A673 (cell line): ENCODE measurements around the gene AURKAIP1. TPM values are rescaled to one million over a fixed set of nuclear protein-coding genes. Genes with fewer than 3 reads are reported as not detected.

Experiments used
- BruUV-seq: library from RNA; stranded (reverse); fragments of 400-500 nt; replicated peaks from 2 replicates; lab custom pipeline; 2021; lab: Mats Ljungman, UMichigan
- CTCF ChIA-PET: fragments of 300-600 bp; sonication (Branson Sonifier 250); formaldehyde crosslinking; loops from one replicate; lab custom pipeline; 2022; ENCODE audit warnings: antibody characterized with exemption; lab: Charles Lee
- POLR2A ChIA-PET: fragments of 300-600 bp; sonication (Branson Sonifier 250); formaldehyde crosslinking; loops from one replicate; lab custom pipeline; 2022; ENCODE audit warnings: antibody characterized with exemption; ENCODE audit not compliant: low non-redundant PET; lab: Charles Lee
- DNase-seq: peaks from one replicate; pipeline ENCODE4 v3.0.0-alpha.2; 2015; ENCODE audit warnings: low spot score
- H3K27ac ChIP-seq: fragments of 200-600 bp; sonication (generic); 2 replicates; pipeline ENCODE4 v1.5.1; 2016; ENCODE audit warnings: mixed run types, low read depth, mild to moderate bottlenecking, mixed read lengths, antibody characterized with exemption, low read length; ENCODE audit not compliant: poor library complexity, severe bottlenecking
- H3K27me3 ChIP-seq: fragments of 200-600 bp; sonication (generic); replicated peaks from 2 replicates; pipeline ENCODE4 v1.6.1; 2017; ENCODE audit warnings: mixed run types, low read depth, mild to moderate bottlenecking, mixed read lengths, antibody characterized with exemption, low read length; ENCODE audit not compliant: insufficient read depth, poor library complexity
- H3K36me3 ChIP-seq: fragments of 200-600 bp; sonication (generic); 2 replicates; pipeline ENCODE4 v1.6.1; 2016; ENCODE audit warnings: mixed run types, mild to moderate bottlenecking, mixed read lengths, antibody characterized with exemption, low read length; ENCODE audit not compliant: insufficient read depth, poor library complexity, severe bottlenecking
- H3K4me1 ChIP-seq: fragments of 200-600 bp; sonication (generic); 2 replicates; pipeline ENCODE4 v1.6.1; 2017; ENCODE audit warnings: mixed run types, mild to moderate bottlenecking, mixed read lengths, antibody characterized with exemption, low read length; ENCODE audit not compliant: insufficient read depth, poor library complexity, severe bottlenecking
- H3K4me3 ChIP-seq: fragments of 200-600 bp; sonication (generic); 2 replicates; pipeline ENCODE4 v1.5.1; 2016; ENCODE audit warnings: low read depth, mixed run types, mild to moderate bottlenecking, mixed read lengths, low read length; ENCODE audit not compliant: poor library complexity, severe bottlenecking
- H3K9me3 ChIP-seq: fragments of 200-600 bp; sonication (generic); 2 replicates; pipeline ENCODE4 v1.6.1; 2016; ENCODE audit warnings: mixed run types, low read depth, mild to moderate bottlenecking, mixed read lengths, antibody characterized with exemption, low read length; ENCODE audit not compliant: poor library complexity, severe bottlenecking
- EZH2 ChIP-seq: fragments of 200-600 bp; sonication (generic); IDR thresholded peaks from 2 replicates; pipeline ENCODE4 v1.6.1; 2017; ENCODE audit warnings: borderline replicate concordance, low read depth, mild to moderate bottlenecking, mixed read lengths, antibody characterized with exemption, low read length; ENCODE audit not compliant: poor library complexity, severe bottlenecking
- intact Hi-C: fragments of 100-400 bp; cut with micrococcal nuclease; formaldehyde crosslinking; loops from one replicate; pipeline ENCODE4 v1.10.0; 2022; ENCODE audit not compliant: unreplicated experiment
- total RNA-seq: library from RNA; stranded (reverse); gene quantifications from 2 replicates; pipeline ENCODE4 v1.2.3, GENCODE V29; 2021
- TF ChIP-seq, protein P1 (sequence below): fragments of 300-800, 200-600 bp; sonication (generic); conservative IDR thresholded peaks from 2 replicates; pipeline ENCODE4 v1.5.1; 2017; ENCODE audit warnings: low read depth, mild to moderate bottlenecking, antibody characterized with exemption, low read length, moderate library complexity, mixed read lengths

The AURKAIP1 gene
- total RNA-seq, 1 experiment from 2014 or later, result 172 TPM

DNA sequence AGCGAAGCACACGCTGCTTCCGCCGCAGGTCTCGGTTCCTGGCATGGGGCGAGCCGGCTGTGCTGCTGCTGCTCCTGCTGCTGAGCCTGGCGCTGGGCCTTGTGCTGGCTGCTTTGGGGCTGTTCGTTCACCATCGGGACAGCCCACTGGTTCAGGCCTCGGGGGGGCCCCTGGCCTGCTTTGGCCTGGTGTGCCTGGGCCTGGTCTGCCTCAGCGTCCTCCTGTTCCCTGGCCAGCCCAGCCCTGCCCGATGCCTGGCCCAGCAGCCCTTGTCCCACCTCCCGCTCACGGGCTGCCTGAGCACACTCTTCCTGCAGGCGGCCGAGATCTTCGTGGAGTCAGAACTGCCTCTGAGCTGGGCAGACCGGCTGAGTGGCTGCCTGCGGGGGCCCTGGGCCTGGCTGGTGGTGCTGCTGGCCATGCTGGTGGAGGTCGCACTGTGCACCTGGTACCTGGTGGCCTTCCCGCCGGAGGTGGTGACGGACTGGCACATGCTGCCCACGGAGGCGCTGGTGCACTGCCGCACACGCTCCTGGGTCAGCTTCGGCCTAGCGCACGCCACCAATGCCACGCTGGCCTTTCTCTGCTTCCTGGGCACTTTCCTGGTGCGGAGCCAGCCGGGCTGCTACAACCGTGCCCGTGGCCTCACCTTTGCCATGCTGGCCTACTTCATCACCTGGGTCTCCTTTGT is 41.3 kb downstream of the AURKAIP1 start:
- Histone ChIP-seq H3K9me3 (no peaks in the 10 kb centered on the region), H3K27me3 (no peaks in the 10 kb centered on the region), H3K27ac (no peak overlapping the region), H3K4me1 (peaks cover 4% of the 10 kb centered on the region), H3K36me3 (peaks cover 3% of the 10 kb centered on the region), H3K4me3 (no peak overlapping the region)
- POLR2A ChIA-PET, result no interaction called here
- TF ChIP-seq, protein P1, sequence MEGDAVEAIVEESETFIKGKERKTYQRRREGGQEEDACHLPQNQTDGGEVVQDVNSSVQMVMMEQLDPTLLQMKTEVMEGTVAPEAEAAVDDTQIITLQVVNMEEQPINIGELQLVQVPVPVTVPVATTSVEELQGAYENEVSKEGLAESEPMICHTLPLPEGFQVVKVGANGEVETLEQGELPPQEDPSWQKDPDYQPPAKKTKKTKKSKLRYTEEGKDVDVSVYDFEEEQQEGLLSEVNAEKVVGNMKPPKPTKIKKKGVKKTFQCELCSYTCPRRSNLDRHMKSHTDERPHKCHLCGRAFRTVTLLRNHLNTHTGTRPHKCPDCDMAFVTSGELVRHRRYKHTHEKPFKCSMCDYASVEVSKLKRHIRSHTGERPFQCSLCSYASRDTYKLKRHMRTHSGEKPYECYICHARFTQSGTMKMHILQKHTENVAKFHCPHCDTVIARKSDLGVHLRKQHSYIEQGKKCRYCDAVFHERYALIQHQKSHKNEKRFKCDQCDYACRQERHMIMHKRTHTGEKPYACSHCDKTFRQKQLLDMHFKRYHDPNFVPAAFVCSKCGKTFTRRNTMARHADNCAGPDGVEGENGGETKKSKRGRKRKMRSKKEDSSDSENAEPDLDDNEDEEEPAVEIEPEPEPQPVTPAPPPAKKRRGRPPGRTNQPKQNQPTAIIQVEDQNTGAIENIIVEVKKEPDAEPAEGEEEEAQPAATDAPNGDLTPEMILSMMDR, result no peak
- TF ChIP-seq EZH2, result no peak
- intact Hi-C loops, result no loop called here
- no TSS peak for BruUV-seq
- no peak for DNase-seq
- CTCF ChIA-PET, result no interaction called here

DNA sequence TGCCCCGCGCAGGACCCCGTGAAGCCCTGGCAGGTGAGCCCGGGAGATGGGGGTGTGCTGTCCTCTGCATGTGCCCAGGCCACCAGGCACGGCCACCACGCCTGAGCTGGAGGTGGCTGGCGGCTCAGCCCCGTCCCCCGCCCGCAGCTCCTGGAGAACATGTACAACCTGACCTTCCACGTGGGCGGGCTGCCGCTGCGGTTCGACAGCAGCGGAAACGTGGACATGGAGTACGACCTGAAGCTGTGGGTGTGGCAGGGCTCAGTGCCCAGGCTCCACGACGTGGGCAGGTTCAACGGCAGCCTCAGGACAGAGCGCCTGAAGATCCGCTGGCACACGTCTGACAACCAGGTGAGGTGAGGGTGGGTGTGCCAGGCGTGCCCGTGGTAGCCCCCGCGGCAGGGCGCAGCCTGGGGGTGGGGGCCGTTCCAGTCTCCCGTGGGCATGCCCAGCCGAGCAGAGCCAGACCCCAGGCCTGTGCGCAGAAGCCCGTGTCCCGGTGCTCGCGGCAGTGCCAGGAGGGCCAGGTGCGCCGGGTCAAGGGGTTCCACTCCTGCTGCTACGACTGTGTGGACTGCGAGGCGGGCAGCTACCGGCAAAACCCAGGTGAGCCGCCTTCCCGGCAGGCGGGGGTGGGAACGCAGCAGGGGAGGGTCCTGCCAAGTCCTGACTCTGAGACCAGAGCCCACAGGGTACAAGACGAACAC is 42.1 kb downstream of the AURKAIP1 start:
- no peak for TF ChIP-seq EZH2
- TF ChIP-seq, protein P1, result no peak
- Histone ChIP-seq H3K4me1 (peaks cover 4% of the 10 kb centered on the region), H3K9me3 (no peaks in the 10 kb centered on the region), H3K4me3 (no peak overlapping the region), H3K36me3 (peaks cover 3% of the 10 kb centered on the region), H3K27me3 (no peaks in the 10 kb centered on the region), H3K27ac (no peak overlapping the region)
- no peak for DNase-seq
- intact Hi-C loops, result no loop called here
- POLR2A ChIA-PET, result no interaction called here
- CTCF ChIA-PET, result no interaction called here
- no TSS peak for BruUV-seq

DNA sequence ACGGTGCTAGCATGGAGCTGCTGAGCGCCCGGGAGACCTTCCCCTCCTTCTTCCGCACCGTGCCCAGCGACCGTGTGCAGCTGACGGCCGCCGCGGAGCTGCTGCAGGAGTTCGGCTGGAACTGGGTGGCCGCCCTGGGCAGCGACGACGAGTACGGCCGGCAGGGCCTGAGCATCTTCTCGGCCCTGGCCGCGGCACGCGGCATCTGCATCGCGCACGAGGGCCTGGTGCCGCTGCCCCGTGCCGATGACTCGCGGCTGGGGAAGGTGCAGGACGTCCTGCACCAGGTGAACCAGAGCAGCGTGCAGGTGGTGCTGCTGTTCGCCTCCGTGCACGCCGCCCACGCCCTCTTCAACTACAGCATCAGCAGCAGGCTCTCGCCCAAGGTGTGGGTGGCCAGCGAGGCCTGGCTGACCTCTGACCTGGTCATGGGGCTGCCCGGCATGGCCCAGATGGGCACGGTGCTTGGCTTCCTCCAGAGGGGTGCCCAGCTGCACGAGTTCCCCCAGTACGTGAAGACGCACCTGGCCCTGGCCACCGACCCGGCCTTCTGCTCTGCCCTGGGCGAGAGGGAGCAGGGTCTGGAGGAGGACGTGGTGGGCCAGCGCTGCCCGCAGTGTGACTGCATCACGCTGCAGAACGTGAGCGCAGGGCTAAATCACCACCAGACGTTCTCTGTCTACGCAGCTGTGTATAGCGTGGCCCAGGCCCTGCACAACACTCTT is 42.8 kb downstream of the AURKAIP1 start:
- Histone ChIP-seq H3K4me1 (peaks cover 4% of the 10 kb centered on the region), H3K9me3 (no peaks in the 10 kb centered on the region), H3K36me3 (no peaks in the 10 kb centered on the region), H3K4me3 (no peak overlapping the region), H3K27me3 (no peaks in the 10 kb centered on the region), H3K27ac (no peak overlapping the region)
- intact Hi-C loops, result no loop called here
- CTCF ChIA-PET, result no interaction called here
- DNase-seq, result no peak
- TF ChIP-seq, protein P1, result no peak
- TF ChIP-seq EZH2, result no peak
- POLR2A ChIA-PET, result no interaction called here
- no TSS peak for BruUV-seq
